GM23338 (cell line): ENCODE results near the gene PPM1J. TPM values are rescaled to one million over a fixed set of nuclear protein-coding genes. Genes with fewer than 3 reads are reported as not detected.
A peak's percentile ranks its signal among the peaks of the same experiment; 100 is the strongest.

Experiments
- ATAC-seq: fragments of 200-7000 bp; cut with Tn5 transposase; 3 replicates; pipeline ENCODE4 v1.9.1; 2020
- DNase-seq: peaks from one replicate; pipeline ENCODE4 v3.0.0-alpha.2; 2015; ENCODE audit warnings: low spot score
- H2AFZ ChIP-seq: fragments of 200-600 bp; sonication (generic); 2 replicates; pipeline ENCODE4 v1.8.0; 2016; ENCODE audit warnings: antibody characterized with exemption, mild to moderate bottlenecking, moderate library complexity
- H3F3A ChIP-seq: fragments of 200-600 bp; sonication (generic); replicated peaks from 2 replicates; pipeline ENCODE4 v1.8.0; 2017; ENCODE audit warnings: antibody characterized with exemption, mixed run types, low read depth
- H3K27ac ChIP-seq: fragments of 200-600 bp; sonication (generic); 2 replicates; pipeline ENCODE4 v1.6.1; 2016; ENCODE audit warnings: low read depth
- H3K27me3 ChIP-seq: fragments of 200-600 bp; sonication (generic); 2 replicates; pipeline ENCODE4 v1.8.0; 2016; ENCODE audit warnings: mild to moderate bottlenecking, mixed run types, moderate library complexity; ENCODE audit not compliant: insufficient read depth
- H3K36me3 ChIP-seq: fragments of 200-600 bp; sonication (generic); 2 replicates; pipeline ENCODE4 v1.8.0; 2016; ENCODE audit warnings: mild to moderate bottlenecking; ENCODE audit not compliant: insufficient read depth
- H3K4me1 ChIP-seq: fragments of 200-600 bp; sonication (generic); 2 replicates; pipeline ENCODE4 v1.8.0; 2016; ENCODE audit warnings: mild to moderate bottlenecking, moderate library complexity; ENCODE audit not compliant: insufficient read depth
- H3K4me2 ChIP-seq: fragments of 200-600 bp; sonication (generic); 2 replicates; pipeline ENCODE4 v1.7.1; 2017; ENCODE audit warnings: mixed run types
- H3K4me3 ChIP-seq: fragments of 200-600 bp; sonication (generic); 2 replicates; pipeline ENCODE4 v1.6.1; 2016; ENCODE audit warnings: mixed run types
- H3K79me2 ChIP-seq: fragments of 200-600 bp; sonication (generic); replicated peaks from 2 replicates; pipeline ENCODE4 v1.8.0; 2017; ENCODE audit warnings: mild to moderate bottlenecking; ENCODE audit not compliant: insufficient read depth
- H3K9me2 ChIP-seq: fragments of 200-600 bp; sonication (generic); 2 replicates; pipeline ENCODE4 v1.8.0; 2017; ENCODE audit not compliant: insufficient read depth
- H4K20me1 ChIP-seq: fragments of 200-600 bp; sonication (generic); replicated peaks from 2 replicates; pipeline ENCODE4 v1.8.0; 2017; ENCODE audit warnings: mild to moderate bottlenecking; ENCODE audit not compliant: insufficient read depth
- H3K27ac Mint-ChIP-seq: 2 replicates; pipeline ENCODE4 v1.8.0; 2020; ENCODE audit warnings: inconsistent platforms, mild to moderate bottlenecking, moderate library complexity, mixed read lengths
- H3K27me3 Mint-ChIP-seq: 3 replicates; pipeline ENCODE4 v1.8.0; 2022; ENCODE audit warnings: low read depth, mild to moderate bottlenecking, moderate library complexity, mixed read lengths, inconsistent platforms; ENCODE audit not compliant: insufficient read depth, poor library complexity
- H3K36me3 Mint-ChIP-seq: 3 replicates; pipeline ENCODE4 v1.8.0; 2021; ENCODE audit warnings: low read depth, mild to moderate bottlenecking, inconsistent platforms, moderate library complexity, mixed read lengths
- H3K4me1 Mint-ChIP-seq: 3 replicates; pipeline ENCODE4 v1.8.0; 2020; ENCODE audit warnings: mild to moderate bottlenecking, inconsistent platforms, mixed read lengths
- H3K4me3 Mint-ChIP-seq: 3 replicates; pipeline ENCODE4 v1.8.0; 2021; ENCODE audit warnings: moderate library complexity, mild to moderate bottlenecking, inconsistent platforms, mixed read lengths
- H3K9me3 Mint-ChIP-seq: 3 replicates; pipeline ENCODE4 v1.8.0; 2020; ENCODE audit warnings: moderate library complexity, mild to moderate bottlenecking, inconsistent platforms, mixed read lengths
- CREB1 ChIP-seq: fragments of 250-450 bp; sonication (Bioruptor Pico); IDR thresholded peaks from 2 replicates; pipeline ENCODE4 v1.5.0; 2020; ENCODE audit warnings: low read depth, mild to moderate bottlenecking, moderate library complexity
- CTCF ChIP-seq, 2 experiments: fragments of 200-600 bp in 1 of 2; sonication (generic) in 1 of 2; conservative IDR thresholded peaks; 2 replicates each; pipeline versions ENCODE4 v1.5.1 to v1.6.1; 2016 to 2017; ENCODE audit warnings: antibody characterized with exemption in 2 of 2, low read depth in 2 of 2, mild to moderate bottlenecking in 2 of 2, moderate library complexity in 1 of 2
- ETS1 ChIP-seq: IDR thresholded peaks from 2 replicates; pipeline ENCODE4 v1.6.1; 2016; ENCODE audit warnings: antibody characterized with exemption
- EZH2phosphoT487 ChIP-seq: fragments of 200-600 bp; sonication (generic); IDR thresholded peaks from one replicate; pipeline ENCODE4 v1.8.1; 2018; ENCODE audit warnings: antibody characterized with exemption; ENCODE audit not compliant: unreplicated experiment
- JUNB ChIP-seq: IDR thresholded peaks from one replicate; pipeline ENCODE4 v1.6.1; 2016; ENCODE audit warnings: antibody characterized with exemption; ENCODE audit not compliant: unreplicated experiment
- NANOG ChIP-seq: IDR thresholded peaks from 2 replicates; pipeline ENCODE4 v1.6.1; 2016; ENCODE audit warnings: antibody characterized with exemption, borderline replicate concordance
- POLR2AphosphoS5 ChIP-seq: IDR thresholded peaks from 2 replicates; pipeline ENCODE4 v1.6.1; 2016; ENCODE audit warnings: antibody characterized with exemption, low read depth
- REST ChIP-seq: IDR thresholded peaks from one replicate; pipeline ENCODE4 v1.6.1; 2018; ENCODE audit warnings: antibody characterized with exemption; ENCODE audit not compliant: unreplicated experiment
- STAT1 ChIP-seq: IDR thresholded peaks from one replicate; pipeline ENCODE4 v1.6.1; 2016; ENCODE audit warnings: antibody characterized with exemption; ENCODE audit not compliant: unreplicated experiment
- ZNF114 ChIP-seq: fragments of 250-450 bp; sonication (Bioruptor Pico); IDR thresholded peaks from 2 replicates; pipeline ENCODE4 v1.5.0; 2020; ENCODE audit warnings: mild to moderate bottlenecking, moderate library complexity
- ZNF331 ChIP-seq: fragments of 250-450 bp; sonication (Bioruptor Pico); IDR thresholded peaks from 2 replicates; pipeline ENCODE4 v1.5.0; 2020; ENCODE audit warnings: low read depth, mild to moderate bottlenecking, moderate library complexity
- ZNF462 ChIP-seq: fragments of 250-450 bp; sonication (Bioruptor Pico); IDR thresholded peaks from 2 replicates; pipeline ENCODE4 v1.5.0; 2020; ENCODE audit warnings: mild to moderate bottlenecking, moderate library complexity
- polyA plus RNA-seq: library from polyadenylated mRNA; unstranded; fragments of >200 nt; fragmentation: Nextera tagmentation; extraction: Ambion mirVana; gene quantifications from 2 replicates; pipeline ENCODE4 v1.2.1, GENCODE V29; 2016
- total RNA-seq: library from RNA; depleted of rRNA; stranded (reverse); fragments of >200 nt; shearing (Covaris generic); gene quantifications from 2 replicates; pipeline ENCODE4 v1.2.3, GENCODE V29; 2014

PPM1J gene
- total and polyA plus RNA-seq, 2 experiments from 2014 or later, result 19.0 to 22.4 TPM

- Mint-ChIP-seq H3K36me3 (peaks cover 18% of the 10 kb centered on the region; the same call in 2 of the 3 replicates), H3K27ac (peak overlapping the region; percentile 29; the same call in 1 of the 2 replicates), H3K4me1 (peaks cover 47% of the 10 kb centered on the region), H3K4me3 (no peak overlapping the region; the same call in 2 of the 3 replicates), H3K27me3 (peaks cover 16% of the 10 kb centered on the region), H3K9me3 (peaks cover 7% of the 10 kb centered on the region; the same call in 2 of the 3 replicates)
- Histone ChIP-seq H3K79me2 (no peaks in the 10 kb centered on the region), H3K4me2 (no peak overlapping the region), H3K27ac (0 out of 2 replicates have a peak overlapping the region, but pooled peaks have one; percentile 7), H3F3A (no peaks in the 10 kb centered on the region; the same call in 1 of the 2 replicates), H3K4me1 (peaks cover 25% of the 10 kb centered on the region), H3K9me2 (no peaks in the 10 kb centered on the region), H4K20me1 (no peaks in the 10 kb centered on the region), H3K36me3 (no peaks in the 10 kb centered on the region), H3K27me3 (no peaks in the 10 kb centered on the region), H3K4me3 (no peak overlapping the region), H2AFZ (peak overlapping the region; percentile 99)
- ATAC-seq, result peak; percentile 34
- peak; percentile 36 for DNase-seq
- TF ChIP-seq EZH2phosphoT487 (no peak), ZNF114 (CRISPR knock-in tag) (no peak), JUNB (no peak), CREB1 (CRISPR knock-in tag) (no peak), POLR2AphosphoS5 (no peak), STAT1 (no peak), REST (no peak), NANOG (no peak), ZNF462 (CRISPR knock-in tag) (no peak), ZNF331 (CRISPR knock-in tag) (no peak), CTCF (conservative IDR thresholded peaks at IDR 0.05; ENCODE audit: low read depth in 2 of 2) (no peak), ETS1 (no peak)
Measured at GRCh38 chr1:112762541-112763500, 47.7 kb upstream of the PPM1J start.
